Measurements from ENCODE around the gene MMP14. TPM values are rescaled to one million over a fixed set of nuclear protein-coding genes. Genes with fewer than 3 reads are reported as not detected.

MMP14 gene
- total RNA-seq, 1 donor from 2014 or later, result 490 TPM

DNA sequence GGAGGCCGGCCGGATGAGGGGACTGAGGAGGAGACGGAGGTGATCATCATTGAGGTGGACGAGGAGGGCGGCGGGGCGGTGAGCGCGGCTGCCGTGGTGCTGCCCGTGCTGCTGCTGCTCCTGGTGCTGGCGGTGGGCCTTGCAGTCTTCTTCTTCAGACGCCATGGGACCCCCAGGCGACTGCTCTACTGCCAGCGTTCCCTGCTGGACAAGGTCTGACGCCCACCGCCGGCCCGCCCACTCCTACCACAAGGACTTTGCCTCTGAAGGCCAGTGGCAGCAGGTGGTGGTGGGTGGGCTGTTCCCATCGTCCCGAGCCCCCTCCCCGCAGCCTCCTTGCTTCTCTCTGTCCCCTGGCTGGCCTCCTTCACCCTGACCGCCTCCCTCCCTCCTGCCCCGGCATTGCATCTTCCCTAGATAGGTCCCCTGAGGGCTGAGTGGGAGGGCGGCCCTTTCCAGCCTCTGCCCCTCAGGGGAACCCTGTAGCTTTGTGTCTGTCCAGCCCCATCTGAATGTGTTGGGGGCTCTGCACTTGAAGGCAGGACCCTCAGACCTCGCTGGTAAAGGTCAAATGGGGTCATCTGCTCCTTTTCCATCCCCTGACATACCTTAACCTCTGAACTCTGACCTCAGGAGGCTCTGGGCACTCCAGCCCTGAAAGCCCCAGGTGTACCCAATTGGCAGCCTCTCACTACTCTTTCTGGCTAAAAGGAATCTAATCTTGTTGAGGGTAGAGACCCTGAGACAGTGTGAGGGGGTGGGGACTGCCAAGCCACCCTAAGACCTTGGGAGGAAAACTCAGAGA lies 9.6 kb downstream of the MMP14 start:
- TF ChIP-seq, protein P1, sequence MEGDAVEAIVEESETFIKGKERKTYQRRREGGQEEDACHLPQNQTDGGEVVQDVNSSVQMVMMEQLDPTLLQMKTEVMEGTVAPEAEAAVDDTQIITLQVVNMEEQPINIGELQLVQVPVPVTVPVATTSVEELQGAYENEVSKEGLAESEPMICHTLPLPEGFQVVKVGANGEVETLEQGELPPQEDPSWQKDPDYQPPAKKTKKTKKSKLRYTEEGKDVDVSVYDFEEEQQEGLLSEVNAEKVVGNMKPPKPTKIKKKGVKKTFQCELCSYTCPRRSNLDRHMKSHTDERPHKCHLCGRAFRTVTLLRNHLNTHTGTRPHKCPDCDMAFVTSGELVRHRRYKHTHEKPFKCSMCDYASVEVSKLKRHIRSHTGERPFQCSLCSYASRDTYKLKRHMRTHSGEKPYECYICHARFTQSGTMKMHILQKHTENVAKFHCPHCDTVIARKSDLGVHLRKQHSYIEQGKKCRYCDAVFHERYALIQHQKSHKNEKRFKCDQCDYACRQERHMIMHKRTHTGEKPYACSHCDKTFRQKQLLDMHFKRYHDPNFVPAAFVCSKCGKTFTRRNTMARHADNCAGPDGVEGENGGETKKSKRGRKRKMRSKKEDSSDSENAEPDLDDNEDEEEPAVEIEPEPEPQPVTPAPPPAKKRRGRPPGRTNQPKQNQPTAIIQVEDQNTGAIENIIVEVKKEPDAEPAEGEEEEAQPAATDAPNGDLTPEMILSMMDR (IDR thresholded peaks at IDR 0.05), result no peak
- Mint-ChIP-seq H3K36me3 (ENCODE audit: unreplicated experiment) (peaks cover 47% of the 10 kb centered on the region), H3K9me3 (ENCODE audit: unreplicated experiment) (no peaks in the 10 kb centered on the region), H3K4me3 (ENCODE audit: unreplicated experiment) (peak overlapping the region; percentile 14), H3K27ac (ENCODE audit: unreplicated experiment) (peak overlapping the region; percentile 81), H3K4me1 (ENCODE audit: unreplicated experiment) (peaks cover 61% of the 10 kb centered on the region), H3K27me3 (ENCODE audit: unreplicated experiment) (no peaks in the 10 kb centered on the region)
- DNase-seq (ENCODE audit: extremely low spot score, unreplicated experiment), result no peak

GRCh38 chr14:22846811-22847307 lies 10.5 kb downstream of the MMP14 start:
- DNase-seq (ENCODE audit: extremely low spot score, unreplicated experiment), result no peak
- TF ChIP-seq, protein P1 (IDR thresholded peaks at IDR 0.05), result no peak
- Mint-ChIP-seq H3K4me1 (ENCODE audit: unreplicated experiment) (peaks cover 66% of the 10 kb centered on the region), H3K4me3 (ENCODE audit: unreplicated experiment) (peak overlapping the region; percentile 14), H3K9me3 (ENCODE audit: unreplicated experiment) (no peaks in the 10 kb centered on the region), H3K27me3 (ENCODE audit: unreplicated experiment) (no peaks in the 10 kb centered on the region), H3K36me3 (ENCODE audit: unreplicated experiment) (peaks cover 39% of the 10 kb centered on the region), H3K27ac (ENCODE audit: unreplicated experiment) (peak overlapping the region; percentile 81)

- H3K27ac Mint-ChIP-seq (ENCODE audit: unreplicated experiment), result peak overlapping the region; percentile 96
- DNase-seq (ENCODE audit: extremely low spot score, unreplicated experiment), result no peak
- TF ChIP-seq, protein P1 (IDR thresholded peaks at IDR 0.05), result peak; percentile 11
- no peaks in the 10 kb centered on the region for H3K9me3 Mint-ChIP-seq (ENCODE audit: unreplicated experiment)
- H3K36me3 Mint-ChIP-seq (ENCODE audit: unreplicated experiment), result peaks cover 30% of the 10 kb centered on the region
- peak overlapping the region; percentile 43 for H3K4me3 Mint-ChIP-seq (ENCODE audit: unreplicated experiment)
- H3K27me3 Mint-ChIP-seq (ENCODE audit: unreplicated experiment), result no peaks in the 10 kb centered on the region
- peaks cover 68% of the 10 kb centered on the region for H3K4me1 Mint-ChIP-seq (ENCODE audit: unreplicated experiment)
Observed at GRCh38 chr14:22847661-22848341, 11.4 kb downstream of the MMP14 start.

- peaks cover 75% of the 10 kb centered on the region for H3K4me1 Mint-ChIP-seq (ENCODE audit: unreplicated experiment)
- H3K36me3 Mint-ChIP-seq (ENCODE audit: unreplicated experiment), result peaks cover 25% of the 10 kb centered on the region
- peak overlapping the region; percentile 43 for H3K4me3 Mint-ChIP-seq (ENCODE audit: unreplicated experiment)
- DNase-seq (ENCODE audit: extremely low spot score, unreplicated experiment), result peak; percentile 95
- peak overlapping the region; percentile 96 for H3K27ac Mint-ChIP-seq (ENCODE audit: unreplicated experiment)
- H3K27me3 Mint-ChIP-seq (ENCODE audit: unreplicated experiment), result no peaks in the 10 kb centered on the region
- no peaks in the 10 kb centered on the region for H3K9me3 Mint-ChIP-seq (ENCODE audit: unreplicated experiment)
- TF ChIP-seq, protein P1 (IDR thresholded peaks at IDR 0.05), result no peak
Observed at GRCh38 chr14:22848351-22849164, 12.2 kb downstream of the MMP14 start.
